Measurements from ENCODE around the gene ANXA4.

Gene ANXA4

DNA sequence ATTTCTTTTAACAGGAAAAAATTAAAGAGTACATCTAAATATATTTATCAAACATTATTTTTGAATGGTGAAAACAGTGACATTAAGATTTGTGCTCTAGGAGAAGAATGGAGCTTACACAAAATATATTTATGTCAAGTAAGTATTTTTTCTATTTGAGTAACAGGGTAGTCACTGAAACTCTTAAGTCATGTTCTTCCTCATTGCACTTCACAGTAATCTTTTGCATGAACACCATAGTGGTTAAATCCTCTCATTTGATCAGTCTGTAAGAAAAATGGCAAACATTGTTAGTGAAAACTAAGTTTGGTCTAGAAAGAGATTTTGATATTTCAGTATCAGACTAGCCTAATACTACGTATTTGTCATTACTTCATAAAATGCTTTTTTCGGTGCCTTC, 95.6 kb downstream of the ANXA4 start:
- DNase-seq (ENCODE audit: low read depth in 1 of 2, low spot score in 1 of 2) = no peak
- in situ Hi-C loops (cut with HindIII; ENCODE audit: low pct_unique_long_range_greater_than_20kb, low sequenced_read_pairs) = no loop called here
- TF ChIP-seq JUND (IDR thresholded peaks at IDR 0.05; ENCODE audit: low read depth) = no peak

DNA sequence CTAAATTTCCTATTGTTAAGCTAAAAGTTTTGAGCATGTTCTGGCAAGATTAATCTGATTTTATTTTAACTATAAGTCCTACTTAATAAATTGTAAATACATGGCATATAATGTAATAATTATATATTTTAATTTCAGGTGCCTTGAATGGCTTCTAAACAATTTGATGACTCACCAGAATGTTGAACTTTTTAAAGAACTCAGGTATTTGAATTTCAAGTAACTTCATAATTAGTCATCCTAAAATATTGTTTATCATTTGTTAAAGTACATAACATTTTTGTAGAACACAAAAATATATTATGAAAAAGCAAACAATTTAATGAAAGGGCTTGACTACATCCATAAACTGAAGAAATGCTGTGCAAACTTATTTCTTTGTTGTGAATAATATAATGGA, 102.1 kb downstream of the ANXA4 start:
- no peak for DNase-seq (ENCODE audit: low read depth in 1 of 2, low spot score in 1 of 2)
- in situ Hi-C loops (cut with HindIII; ENCODE audit: low pct_unique_long_range_greater_than_20kb, low sequenced_read_pairs) = no loop called here
- no peak for TF ChIP-seq JUND (IDR thresholded peaks at IDR 0.05; ENCODE audit: low read depth)

- in situ Hi-C loops (cut with HindIII; ENCODE audit: low pct_unique_long_range_greater_than_20kb, low sequenced_read_pairs) = no loop called here
- DNase-seq (ENCODE audit: low read depth in 1 of 2, low spot score in 1 of 2) = no peak
- TF ChIP-seq JUND (IDR thresholded peaks at IDR 0.05; ENCODE audit: low read depth) = no peak
These were observed 102.6 kb downstream of the ANXA4 start for GRCh38 chr2:69844560-69844959.

DNA sequence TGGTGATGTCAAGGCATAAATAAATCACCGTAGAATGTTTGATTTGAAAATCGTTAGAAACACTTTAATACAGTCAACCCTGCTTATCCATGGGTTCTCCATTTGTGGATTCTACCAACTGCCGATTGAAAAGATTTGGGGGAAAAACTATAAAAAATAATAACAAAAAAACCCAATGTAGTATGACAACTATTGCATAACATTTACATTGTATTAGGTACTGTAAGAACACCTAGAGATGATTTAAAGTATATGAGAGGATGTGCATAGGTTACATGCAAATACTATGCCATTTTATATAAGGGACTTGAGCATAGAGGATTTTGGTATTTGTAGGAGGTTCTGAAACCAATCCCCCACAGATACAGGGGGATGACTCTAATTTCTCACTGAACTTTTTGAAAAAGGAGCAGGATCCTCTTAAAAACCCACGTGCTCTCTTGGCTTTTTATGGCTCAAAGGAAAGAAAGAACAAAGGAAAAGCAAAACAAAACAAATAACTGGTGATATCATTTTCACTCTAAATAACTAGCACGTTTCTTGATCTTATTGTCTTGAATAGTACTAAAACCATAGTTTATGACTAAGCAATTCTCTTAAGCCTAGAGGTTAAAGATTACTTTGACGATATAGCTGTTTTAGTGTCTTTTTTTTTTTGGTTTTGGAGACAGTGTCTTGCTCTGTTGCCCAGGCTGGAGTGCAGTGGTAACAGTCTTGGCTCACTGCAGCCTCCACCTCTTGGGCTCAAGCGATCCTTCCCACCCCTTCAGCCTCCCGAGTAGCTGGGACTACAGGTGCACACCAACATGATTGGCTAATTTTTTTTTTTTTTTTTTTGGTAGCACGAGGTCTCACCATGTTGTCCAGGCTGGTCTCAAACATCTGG, 104.5 kb downstream of the ANXA4 start:
- no peak for TF ChIP-seq JUND (IDR thresholded peaks at IDR 0.05; ENCODE audit: low read depth)
- DNase-seq (ENCODE audit: low read depth in 1 of 2, low spot score in 1 of 2) = no peak
- in situ Hi-C loops (cut with HindIII; ENCODE audit: low pct_unique_long_range_greater_than_20kb, low sequenced_read_pairs) = no loop called here

DNA sequence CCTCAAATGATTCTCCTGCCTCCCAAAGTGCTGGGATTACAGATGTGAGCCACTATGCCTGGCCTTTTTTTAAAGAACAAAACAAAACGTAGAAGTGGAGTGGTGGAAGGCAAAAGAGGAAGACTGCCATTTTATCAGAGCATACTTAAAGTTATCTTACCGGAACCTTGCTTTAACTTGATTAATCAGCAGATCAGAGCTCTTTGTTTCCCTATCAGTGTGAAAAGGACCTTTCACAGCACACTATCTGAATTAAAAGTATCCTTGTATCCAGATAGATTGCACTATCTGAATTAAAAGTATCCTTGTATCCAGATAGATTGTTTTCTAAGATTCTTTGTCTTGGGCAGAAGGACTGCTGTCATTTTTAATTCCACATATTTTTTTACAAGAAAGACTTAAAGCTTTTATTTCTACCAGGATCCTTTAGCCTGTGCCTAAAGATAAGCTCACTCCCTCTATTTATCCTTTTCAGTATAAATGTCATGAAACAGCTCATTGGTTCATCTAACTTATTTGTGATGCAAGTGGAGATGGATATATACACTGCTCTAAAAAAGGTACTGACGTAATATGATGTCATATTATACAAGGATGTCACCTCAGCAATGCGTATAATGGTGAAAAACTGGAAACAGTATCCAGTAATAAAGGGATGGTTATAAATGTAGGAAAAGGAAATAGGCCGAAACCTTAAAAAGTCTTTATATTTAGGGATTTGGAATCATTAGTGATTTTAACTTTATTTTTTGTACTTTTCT, 105.3 kb downstream of the ANXA4 start:
- DNase-seq (ENCODE audit: low read depth in 1 of 2, low spot score in 1 of 2) = no peak
- in situ Hi-C loops (cut with HindIII; ENCODE audit: low pct_unique_long_range_greater_than_20kb, low sequenced_read_pairs) = no loop called here
- no peak for TF ChIP-seq JUND (IDR thresholded peaks at IDR 0.05; ENCODE audit: low read depth)

DNA sequence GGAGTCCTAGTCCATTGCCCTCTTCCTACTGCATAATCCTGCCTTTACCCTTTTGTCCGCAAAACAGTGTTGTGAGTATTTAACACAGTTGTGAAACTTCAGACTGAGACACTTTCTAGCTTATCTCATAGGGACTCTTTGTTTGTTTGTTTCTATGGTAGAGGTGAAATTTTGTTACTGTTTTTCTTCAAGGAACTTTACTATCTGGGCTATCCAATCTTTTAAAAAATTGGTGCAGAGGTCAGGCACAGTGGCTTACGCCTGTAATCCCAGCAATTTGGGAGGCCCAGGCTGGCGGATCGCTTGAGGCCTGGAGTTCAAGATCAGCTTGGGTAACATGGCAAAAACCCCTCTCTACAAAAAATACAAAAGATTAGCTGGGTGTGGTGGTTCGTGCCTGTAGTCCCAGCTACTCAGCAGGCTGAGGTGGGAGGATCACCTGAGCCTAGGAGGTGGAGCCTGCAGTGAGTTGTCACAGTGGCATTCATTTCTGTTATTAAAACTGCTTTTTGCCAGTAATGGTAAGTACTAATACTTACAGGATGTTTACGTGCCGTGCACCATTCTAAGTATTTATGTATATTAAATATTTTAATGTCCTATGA, 106.4 kb downstream of the ANXA4 start:
- DNase-seq (ENCODE audit: low read depth in 1 of 2, low spot score in 1 of 2) = no peak
- TF ChIP-seq JUND (IDR thresholded peaks at IDR 0.05; ENCODE audit: low read depth) = no peak
- in situ Hi-C loops (cut with HindIII; ENCODE audit: low pct_unique_long_range_greater_than_20kb, low sequenced_read_pairs) = no loop called here

GRCh38 chr2:69858261-69858660, 116.3 kb downstream of the ANXA4 start:
- no peak for TF ChIP-seq JUND (IDR thresholded peaks at IDR 0.05; ENCODE audit: low read depth)
- in situ Hi-C loops (cut with HindIII; ENCODE audit: low pct_unique_long_range_greater_than_20kb, low sequenced_read_pairs) = no loop called here
- no peak for DNase-seq (ENCODE audit: low read depth in 1 of 2, low spot score in 1 of 2)

GRCh38 chr2:69863298-69863697, 121.4 kb downstream of the ANXA4 start:
- no peak for DNase-seq (ENCODE audit: low read depth in 1 of 2, low spot score in 1 of 2)
- in situ Hi-C loops (cut with HindIII; ENCODE audit: low pct_unique_long_range_greater_than_20kb, low sequenced_read_pairs) = no loop called here
- TF ChIP-seq JUND (IDR thresholded peaks at IDR 0.05; ENCODE audit: low read depth) = no peak
